Adrenal gland (tissue), 5 donors: ENCODE data around the gene CCDC81.
"Not testable (repeated sequence)": the region's sequence is repeated elsewhere in the genome, so short reads cannot be mapped to it uniquely, and the experiment has no call there.

Source experiments
- POLR2A ChIP-seq, 2 donors: fragments of 450-650 bp; IDR thresholded peaks; one replicate each; pipeline ENCODE4 v1.6.1; 2017; ENCODE audit warnings: antibody characterized with exemption in 2 of 2, mild to moderate bottlenecking in 2 of 2, moderate library complexity in 1 of 2
- TF ChIP-seq, protein P1 (sequence below), 6 experiments: fragments of 450-650 bp in 4 of 6; fragments of 200-600 bp in 2 of 6; sonication (generic) in 1 of 6; IDR thresholded peaks; 1 replicate in 5 of 6; 2 replicates in 1 of 6; pipeline versions ENCODE4 v1.5.1 to v1.8.0; 2016 to 2021; ENCODE audit warnings: antibody characterized with exemption in 6 of 6, mild to moderate bottlenecking in 2 of 6, moderate library complexity in 1 of 6
- donor health status: DM: no; HTN: no; CAD: no.

DNA sequence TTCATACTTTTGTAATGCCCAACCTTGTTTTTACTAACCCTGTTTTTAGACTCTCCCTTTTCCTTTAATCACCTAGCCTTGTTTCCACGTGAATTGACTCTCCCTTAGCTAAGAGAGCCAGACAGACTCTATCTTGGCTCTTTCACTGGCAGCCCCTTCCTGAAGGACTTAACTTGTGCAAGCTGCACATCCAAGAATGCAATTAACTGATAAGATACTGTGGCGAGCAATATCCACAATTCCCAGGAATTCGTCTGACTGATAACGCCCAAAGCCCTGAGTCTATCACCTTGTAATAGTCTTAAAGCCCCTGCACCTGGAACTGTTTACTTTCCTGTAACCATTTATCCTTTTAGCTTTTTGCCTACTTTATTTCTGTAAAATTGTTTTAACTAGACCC, 48.8 kb downstream of the CCDC81 start:
- TF ChIP-seq, protein P1, sequence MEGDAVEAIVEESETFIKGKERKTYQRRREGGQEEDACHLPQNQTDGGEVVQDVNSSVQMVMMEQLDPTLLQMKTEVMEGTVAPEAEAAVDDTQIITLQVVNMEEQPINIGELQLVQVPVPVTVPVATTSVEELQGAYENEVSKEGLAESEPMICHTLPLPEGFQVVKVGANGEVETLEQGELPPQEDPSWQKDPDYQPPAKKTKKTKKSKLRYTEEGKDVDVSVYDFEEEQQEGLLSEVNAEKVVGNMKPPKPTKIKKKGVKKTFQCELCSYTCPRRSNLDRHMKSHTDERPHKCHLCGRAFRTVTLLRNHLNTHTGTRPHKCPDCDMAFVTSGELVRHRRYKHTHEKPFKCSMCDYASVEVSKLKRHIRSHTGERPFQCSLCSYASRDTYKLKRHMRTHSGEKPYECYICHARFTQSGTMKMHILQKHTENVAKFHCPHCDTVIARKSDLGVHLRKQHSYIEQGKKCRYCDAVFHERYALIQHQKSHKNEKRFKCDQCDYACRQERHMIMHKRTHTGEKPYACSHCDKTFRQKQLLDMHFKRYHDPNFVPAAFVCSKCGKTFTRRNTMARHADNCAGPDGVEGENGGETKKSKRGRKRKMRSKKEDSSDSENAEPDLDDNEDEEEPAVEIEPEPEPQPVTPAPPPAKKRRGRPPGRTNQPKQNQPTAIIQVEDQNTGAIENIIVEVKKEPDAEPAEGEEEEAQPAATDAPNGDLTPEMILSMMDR (IDR thresholded peaks at IDR 0.05) = not testable (repeated sequence)
- TF ChIP-seq POLR2A (IDR thresholded peaks at IDR 0.05) = not testable (repeated sequence)
